Measurements from ENCODE around the gene NTNG2.

DNA sequence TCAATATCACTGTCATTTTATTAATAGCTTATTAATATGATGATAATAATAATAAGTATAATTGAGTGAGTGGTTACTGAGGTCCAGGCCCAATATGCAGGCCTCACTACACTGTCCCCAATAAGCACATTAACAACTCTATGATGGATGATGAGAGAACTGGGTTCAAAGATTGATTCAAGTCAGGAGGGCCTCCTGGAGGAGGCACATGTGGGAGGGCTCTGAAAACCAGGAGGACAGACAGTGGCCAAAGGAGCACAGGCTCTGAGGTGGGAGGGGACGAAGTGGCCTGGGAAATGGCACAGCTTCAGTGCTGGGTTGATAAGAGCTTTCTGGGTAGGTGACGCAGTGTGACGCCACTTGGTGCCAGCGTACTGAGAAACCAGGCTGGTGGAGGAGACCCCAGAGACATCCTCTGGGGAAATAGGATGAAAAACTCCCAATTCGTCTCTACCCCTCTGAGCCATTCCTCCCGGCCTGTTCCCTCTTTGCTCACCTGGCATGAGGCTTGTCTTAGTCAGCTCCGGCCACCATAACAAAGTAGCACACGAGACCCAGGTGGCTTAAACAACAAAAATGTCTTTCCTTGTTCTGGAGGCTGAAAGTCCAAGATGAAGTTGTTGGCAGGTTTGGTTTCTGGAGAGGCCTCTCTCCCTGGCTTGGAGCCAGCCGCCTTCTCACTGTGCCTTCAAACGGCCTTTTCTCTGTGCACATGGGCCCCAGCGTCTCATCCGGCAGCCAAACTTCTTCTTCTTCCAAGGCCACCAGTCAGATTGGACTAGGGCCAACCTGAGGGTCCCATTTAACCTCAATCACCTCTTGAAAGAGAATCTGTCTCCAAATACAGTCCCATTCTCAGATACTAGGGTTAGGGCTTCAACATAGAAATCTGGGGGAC lies 31.6 kb downstream of the NTNG2 start:
- TF ChIP-seq, protein P1, sequence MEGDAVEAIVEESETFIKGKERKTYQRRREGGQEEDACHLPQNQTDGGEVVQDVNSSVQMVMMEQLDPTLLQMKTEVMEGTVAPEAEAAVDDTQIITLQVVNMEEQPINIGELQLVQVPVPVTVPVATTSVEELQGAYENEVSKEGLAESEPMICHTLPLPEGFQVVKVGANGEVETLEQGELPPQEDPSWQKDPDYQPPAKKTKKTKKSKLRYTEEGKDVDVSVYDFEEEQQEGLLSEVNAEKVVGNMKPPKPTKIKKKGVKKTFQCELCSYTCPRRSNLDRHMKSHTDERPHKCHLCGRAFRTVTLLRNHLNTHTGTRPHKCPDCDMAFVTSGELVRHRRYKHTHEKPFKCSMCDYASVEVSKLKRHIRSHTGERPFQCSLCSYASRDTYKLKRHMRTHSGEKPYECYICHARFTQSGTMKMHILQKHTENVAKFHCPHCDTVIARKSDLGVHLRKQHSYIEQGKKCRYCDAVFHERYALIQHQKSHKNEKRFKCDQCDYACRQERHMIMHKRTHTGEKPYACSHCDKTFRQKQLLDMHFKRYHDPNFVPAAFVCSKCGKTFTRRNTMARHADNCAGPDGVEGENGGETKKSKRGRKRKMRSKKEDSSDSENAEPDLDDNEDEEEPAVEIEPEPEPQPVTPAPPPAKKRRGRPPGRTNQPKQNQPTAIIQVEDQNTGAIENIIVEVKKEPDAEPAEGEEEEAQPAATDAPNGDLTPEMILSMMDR (IDR thresholded peaks at IDR 0.05; ENCODE audit: low read length) = no peak
- TF ChIP-seq EZH2 (IDR thresholded peaks at IDR 0.05; ENCODE audit: borderline replicate concordance, low read length) = no peak

All from OCI-LY1 (cell line).